GM18858 (cell line): ENCODE data around the gene SLX4IP.

Experiments
- ATAC-seq: cut with Tn5 transposase; IDR thresholded peaks from one replicate; pipeline ENCODE4 v1.9.1; 2021; ENCODE audit not compliant: unreplicated experiment

SLX4IP gene

DNA sequence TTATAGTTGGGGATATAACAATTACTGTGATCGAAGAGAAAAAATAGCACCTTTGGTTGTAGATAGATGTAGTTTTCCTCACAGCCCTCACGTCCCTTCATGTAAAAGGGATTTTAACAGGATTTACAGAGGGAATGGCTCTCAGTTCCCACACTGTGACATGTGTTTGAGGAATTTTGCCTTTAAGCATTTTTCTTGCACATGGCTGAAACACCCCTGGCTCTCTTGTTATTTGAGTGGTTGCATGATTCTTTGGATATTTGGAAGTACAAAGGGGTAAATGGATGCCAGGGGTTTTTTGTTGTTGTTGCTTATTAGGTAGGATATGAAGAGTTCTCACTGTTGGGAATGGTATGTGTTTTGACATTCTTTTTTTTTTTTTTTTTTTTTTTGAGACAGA is 190.5 kb downstream of the SLX4IP start:
- no peak for ATAC-seq

DNA sequence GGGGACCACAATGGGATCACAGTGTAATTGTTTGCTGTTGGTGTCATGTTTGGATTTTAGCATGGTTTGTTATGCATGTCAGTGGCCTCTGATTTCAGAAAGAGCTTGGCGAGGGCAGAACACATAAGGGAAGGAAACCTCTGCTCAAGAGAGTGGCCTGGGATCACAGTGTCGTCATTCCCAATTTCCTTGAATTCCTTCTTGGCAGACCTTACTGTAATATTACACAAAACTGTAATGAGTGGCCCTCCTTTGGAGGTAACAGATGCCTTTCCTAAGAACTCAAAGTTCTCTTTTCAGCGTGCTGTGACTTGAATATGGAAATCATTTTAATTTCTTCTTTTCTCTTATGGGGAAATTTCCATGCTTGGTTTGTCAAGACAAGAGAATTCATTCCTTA is 191.8 kb downstream of the SLX4IP start:
- ATAC-seq: no peak

GRCh38 chr20:10629946-10630650 is 195.0 kb downstream of the SLX4IP start:
- no peak for ATAC-seq

- no peak for ATAC-seq
Measured at GRCh38 chr20:10631126-10631525, 196.0 kb downstream of the SLX4IP start.

- no peak for ATAC-seq
Measured at GRCh38 chr20:10632721-10633509, 197.8 kb downstream of the SLX4IP start.

DNA sequence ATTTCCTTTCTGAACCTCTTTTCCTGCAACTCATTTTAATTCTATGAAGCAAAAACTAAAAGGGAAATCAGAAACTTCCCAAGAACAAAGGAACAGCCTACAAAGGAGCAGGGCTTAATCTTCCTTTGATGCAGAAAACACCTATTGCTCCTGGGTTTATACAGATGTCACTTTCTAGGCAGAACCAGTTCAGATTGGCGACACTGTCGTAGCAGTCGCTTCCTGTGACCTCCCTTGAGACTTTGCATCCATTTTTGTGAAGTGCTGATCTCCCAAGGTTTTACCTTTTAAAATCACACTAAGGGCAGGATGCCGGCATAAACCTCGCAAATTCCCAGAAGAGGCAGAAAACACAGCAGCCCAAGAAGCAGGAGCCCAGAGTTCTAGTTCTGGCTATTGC is 198.6 kb downstream of the SLX4IP start:
- no peak for ATAC-seq

DNA sequence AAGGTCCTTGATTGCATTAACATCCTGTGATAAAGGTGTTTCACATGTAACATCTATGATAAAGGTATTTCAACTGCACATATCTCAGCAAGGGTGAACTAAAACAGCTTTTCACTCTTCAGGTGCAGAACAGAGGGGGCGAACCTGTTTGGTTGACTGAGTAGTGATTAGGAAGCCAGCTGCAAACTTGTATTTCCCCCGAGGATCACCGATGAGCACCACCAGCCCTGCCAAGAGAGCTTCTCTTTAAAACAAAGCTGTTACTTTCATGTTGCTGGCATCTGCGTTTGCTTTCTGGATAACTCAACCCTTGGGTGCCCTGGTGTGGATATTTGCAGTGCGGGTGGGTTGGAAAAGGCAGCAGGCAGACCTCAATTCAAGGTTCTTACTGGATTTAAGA is 199.1 kb downstream of the SLX4IP start:
- no peak for ATAC-seq

- no peak for ATAC-seq
Measured at GRCh38 chr20:10634683-10635411, 199.7 kb downstream of the SLX4IP start.

- no peak for ATAC-seq
Measured at GRCh38 chr20:10635476-10636208, 200.5 kb downstream of the SLX4IP start.

DNA sequence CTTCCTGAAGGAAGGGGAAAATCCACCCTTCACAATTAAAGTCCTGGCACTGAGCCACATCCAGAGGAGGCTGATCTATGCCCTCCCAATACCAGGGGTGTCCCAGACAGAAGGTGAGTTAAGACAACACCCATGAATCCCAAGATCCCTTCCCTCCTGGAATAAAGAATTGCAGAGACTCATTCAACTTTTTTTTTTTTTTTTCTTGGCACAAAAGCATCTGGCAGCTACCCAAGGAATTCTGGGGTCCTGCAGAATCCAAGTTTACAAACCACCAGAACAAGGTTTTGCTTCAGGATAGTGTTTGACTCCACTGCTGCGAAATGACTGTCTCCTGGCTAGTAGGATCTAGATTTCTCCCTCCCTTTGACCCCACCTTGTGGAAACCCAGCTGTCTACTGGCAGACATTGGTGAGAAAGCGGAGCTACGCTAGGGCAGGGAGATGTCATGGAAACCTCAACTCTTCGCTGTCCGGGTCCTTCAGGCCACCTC is 201.3 kb downstream of the SLX4IP start:
- ATAC-seq: no peak

- no peak for ATAC-seq
Measured at GRCh38 chr20:10637031-10637559, 202.0 kb downstream of the SLX4IP start.

DNA sequence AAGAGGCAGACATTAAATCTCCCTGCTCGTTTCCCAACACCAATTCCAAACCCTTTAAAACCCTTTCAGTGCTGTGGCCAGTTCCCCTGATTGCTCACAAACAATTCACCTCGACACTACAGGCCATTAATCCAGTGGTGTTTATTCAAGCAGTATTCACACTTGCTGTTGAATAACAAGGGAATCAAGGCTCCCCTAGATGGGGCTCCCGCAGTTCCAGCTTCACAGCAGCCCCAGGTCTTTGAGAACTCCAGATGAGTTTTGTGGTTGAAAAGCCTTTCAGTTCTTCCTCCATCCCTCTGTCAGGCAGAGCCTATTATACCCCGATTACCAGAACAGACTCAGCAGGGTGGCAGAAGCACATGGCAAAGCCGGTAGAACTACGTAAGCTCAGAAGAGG is 202.5 kb downstream of the SLX4IP start:
- ATAC-seq: no peak

DNA sequence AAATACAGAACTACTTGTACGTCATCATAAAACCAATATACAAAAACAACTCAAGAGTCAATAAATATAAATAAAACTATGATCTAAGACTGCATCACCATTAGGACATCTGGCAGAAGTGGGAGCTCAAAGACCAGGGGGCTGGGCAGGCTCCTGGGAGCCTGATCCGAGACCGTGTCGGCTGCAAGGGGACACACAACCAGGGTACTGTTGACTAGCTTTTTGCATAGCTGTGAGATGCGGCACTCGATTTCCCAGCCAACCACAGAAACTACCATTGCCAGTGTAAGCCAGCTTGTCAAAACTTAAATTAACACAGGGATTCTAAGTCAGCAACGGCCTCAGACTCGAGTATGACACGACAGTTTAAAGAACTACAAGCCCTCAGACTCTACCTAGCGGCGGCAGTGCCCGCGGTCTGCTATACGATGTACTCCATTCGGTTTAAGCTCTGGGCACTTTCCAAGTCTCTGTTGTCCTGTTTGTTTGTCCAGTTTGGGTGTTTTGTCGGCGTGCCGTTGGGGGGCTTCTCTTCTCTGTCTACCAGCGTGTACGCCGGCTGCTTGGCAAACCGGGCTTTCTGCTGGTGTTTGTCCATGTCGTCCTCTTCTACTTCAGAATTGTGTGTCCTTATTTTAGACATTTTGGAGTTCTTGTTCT is 204.1 kb downstream of the SLX4IP start:
- no peak for ATAC-seq

DNA sequence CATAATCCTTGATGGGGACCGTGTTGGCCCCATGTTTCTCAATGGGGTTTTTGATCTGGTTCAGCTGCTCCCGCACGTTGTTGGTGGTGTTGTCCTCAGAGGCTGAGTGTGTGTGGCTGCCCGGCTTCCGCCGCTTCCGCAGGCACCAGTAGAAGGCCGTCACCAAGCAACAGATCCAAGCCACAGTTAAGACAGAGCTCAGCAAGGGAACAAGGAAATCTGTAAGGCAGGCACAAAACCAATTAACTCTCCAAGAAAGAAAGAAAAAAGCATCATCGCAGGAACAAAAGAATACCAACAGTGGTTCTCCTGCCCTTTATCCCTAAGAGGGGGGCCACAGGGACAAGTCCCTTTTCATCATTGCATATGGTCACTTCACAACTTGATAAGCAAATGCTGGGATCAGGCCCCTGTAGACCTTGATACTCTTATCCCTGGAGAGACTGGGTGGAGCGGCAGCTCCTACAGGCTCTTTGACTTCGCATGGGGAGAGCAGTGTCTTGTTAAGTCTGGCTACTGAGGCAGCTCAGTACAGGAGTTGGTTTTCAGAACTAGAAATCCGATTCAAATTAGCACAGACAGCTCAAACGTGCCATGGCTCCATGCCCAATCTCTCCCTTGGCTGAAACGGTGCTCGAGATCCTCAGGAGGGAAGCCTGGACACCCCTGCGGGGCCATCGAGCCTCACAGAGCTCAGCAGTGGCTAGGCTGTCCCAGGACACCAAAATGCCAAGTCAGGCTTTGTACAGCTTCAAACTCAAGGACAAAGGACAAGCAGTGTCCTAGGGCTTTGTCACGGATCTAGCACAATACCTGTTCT is 204.8 kb downstream of the SLX4IP start:
- ATAC-seq: no peak

DNA sequence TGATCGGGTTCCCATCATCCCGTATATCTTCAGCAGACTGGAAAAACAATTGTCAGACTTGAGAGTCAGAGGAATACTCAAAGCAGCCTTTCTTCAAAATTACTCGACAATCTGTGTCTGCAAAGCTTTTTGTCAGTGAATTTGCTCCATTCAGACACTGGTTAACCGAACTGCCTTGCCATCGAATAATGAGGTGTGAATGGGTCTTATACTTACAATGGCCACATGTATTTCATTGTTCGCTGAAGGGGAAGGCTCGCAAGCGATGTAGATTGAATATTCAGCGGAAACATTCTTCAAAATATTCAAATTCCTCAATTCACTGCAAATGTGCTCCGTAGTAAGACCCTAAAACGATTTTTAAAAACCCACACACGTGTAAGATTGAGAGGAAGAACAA is 205.8 kb downstream of the SLX4IP start:
- ATAC-seq: no peak

GRCh38 chr20:10641467-10641866 is 206.4 kb downstream of the SLX4IP start:
- no peak for ATAC-seq

- ATAC-seq: no peak
Measured at GRCh38 chr20:10641893-10642292, 206.8 kb downstream of the SLX4IP start.

DNA sequence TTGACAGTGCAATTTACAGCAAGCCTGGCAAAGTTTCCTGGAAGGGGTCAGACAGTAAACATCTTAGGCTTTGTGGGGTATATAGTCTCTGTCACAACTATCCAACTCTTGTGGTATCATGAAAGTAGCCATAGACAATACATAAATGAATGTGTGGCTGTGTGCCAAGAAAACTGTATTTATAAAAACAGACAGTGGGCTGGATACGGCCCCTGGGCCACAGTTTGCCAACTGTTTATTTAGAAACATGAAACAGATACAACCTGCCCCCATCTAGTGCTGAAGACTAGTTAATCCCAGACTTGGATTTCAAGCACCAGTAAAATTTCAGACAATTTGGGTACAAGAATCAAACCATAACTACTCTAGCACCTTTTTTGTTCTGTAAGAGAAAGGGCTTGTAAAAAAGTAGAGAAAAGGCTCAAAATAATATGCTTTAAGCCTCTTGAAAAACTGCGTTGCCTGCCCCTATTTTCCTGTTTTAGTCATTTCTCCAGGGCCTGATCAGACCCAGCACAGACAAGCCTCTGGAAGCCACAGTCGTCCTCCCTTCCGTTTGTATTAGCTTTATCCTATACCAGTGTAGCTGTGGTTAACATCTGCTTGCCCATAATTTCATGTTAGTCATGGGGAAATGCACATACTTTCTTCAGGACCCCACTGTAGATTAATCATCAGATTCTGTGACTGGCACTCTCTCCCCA is 207.9 kb downstream of the SLX4IP start:
- ATAC-seq: no peak

DNA sequence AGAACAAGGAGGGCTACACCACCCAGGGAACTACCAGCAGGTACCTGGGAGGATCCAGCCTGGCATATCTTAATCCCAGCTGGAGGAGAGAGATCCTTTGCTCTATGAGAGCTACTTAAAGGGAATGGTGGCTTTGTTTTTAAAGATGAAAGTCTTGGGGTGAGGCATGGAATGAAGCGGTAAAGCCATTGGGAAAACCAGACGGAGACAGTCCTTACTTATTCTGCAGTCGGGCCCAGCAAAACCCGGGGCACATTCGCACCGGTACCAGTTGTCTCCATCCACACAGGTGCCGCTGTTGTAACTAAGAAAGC is 208.4 kb downstream of the SLX4IP start:
- ATAC-seq: no peak
